Activated naive CD8-positive, alpha-beta T cell treated with anti-CD3 and anti-CD28 coated beads for 36 hours (primary cell): ENCODE data around the gene DTNB. TPM values are rescaled to one million over a fixed set of nuclear protein-coding genes. Genes with fewer than 3 reads are reported as not detected.
"Not testable (repeated sequence)": the region's sequence is repeated elsewhere in the genome, so short reads cannot be mapped to it uniquely, and the experiment has no call there.

Source experiments
- DNase-seq: peaks from one replicate; pipeline ENCODE4 v3.0.0; 2021
- H3K27ac Mint-ChIP-seq: one replicate; pipeline ENCODE4 v1.8.0; 2022; ENCODE audit warnings: mild to moderate bottlenecking, moderate library complexity, mixed read lengths
- H3K27me3 Mint-ChIP-seq: one replicate; pipeline ENCODE4 v1.8.0; 2022; ENCODE audit warnings: mild to moderate bottlenecking, mixed read lengths
- H3K36me3 Mint-ChIP-seq: one replicate; pipeline ENCODE4 v1.8.0; 2021; ENCODE audit warnings: mild to moderate bottlenecking, mixed read lengths
- H3K4me1 Mint-ChIP-seq: one replicate; pipeline ENCODE4 v1.8.0; 2021; ENCODE audit warnings: mixed read lengths
- H3K4me3 Mint-ChIP-seq: one replicate; pipeline ENCODE4 v1.8.0; 2022; ENCODE audit warnings: mild to moderate bottlenecking, moderate library complexity, mixed read lengths
- H3K9me3 Mint-ChIP-seq: one replicate; pipeline ENCODE4 v1.8.0; 2022; ENCODE audit warnings: mixed read lengths
- total RNA-seq, 2 experiments: library from RNA; stranded (reverse); gene quantifications; one replicate each; pipeline ENCODE4 v1.2.3, GENCODE V29; 2021

DTNB gene
- total RNA-seq, 2 experiments from 2014 or later, result 14.3 to 15.5 TPM

DNA sequence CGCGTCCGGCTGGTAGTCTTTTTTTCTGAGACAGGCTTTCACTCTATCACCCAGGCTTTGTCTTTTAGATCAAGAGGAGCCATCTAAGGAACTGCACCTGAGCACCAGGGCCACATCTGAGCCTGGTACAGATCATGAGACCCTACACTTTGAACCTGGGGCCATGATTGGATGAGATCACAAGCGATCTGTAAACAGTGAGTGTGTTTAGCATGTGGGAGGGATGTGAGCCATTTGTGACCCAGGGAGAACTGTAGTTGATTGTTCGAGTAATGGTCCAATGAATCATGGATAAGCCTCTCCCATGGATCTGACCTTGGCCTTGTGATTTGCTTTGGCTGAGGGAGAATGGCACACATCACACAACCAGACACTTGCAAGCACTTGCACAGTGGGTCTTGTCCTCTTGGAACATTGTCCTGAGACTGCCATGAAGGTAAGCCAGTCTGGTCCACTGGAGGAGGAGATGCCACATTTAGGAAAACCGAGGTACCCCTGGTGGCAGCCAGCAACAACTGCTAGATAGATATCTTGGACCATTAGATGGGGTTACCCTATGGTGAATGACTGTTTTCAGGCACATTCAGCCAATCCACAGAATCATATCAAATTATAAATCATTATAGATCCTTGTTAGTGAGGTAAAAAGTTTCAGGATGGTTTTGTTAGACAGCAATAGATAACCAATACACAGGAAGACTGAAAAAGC, 19.5 kb upstream of the DTNB start:
- H3K9me3 Mint-ChIP-seq, result no peaks in the 10 kb centered on the region
- peaks cover 3% of the 10 kb centered on the region for H3K27me3 Mint-ChIP-seq
- H3K4me3 Mint-ChIP-seq, result no peak overlapping the region
- H3K36me3 Mint-ChIP-seq, result no peaks in the 10 kb centered on the region
- H3K27ac Mint-ChIP-seq, result no peak overlapping the region
- DNase-seq, result no peak
- no peaks in the 10 kb centered on the region for H3K4me1 Mint-ChIP-seq

DNA sequence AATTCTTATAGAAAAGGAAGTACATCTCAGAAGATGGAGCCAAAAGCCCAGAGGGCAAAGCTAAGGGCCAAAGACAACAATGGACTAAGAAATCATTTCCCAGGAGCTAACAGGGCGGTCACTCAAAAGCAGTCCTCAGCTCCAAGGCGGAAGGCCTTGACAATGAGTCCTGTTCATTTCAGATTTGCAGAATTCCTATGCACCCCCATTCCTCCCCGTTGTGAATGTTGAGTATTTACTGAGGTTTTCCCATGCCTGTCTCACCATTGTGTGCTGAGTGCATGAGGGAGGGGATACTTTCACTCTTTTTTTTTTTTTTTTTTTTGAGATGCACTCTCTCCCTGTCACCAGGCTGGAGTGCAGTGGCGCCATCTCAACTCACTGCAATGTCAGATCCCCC, 18.8 kb upstream of the DTNB start:
- no peak overlapping the region for H3K4me3 Mint-ChIP-seq
- no peaks in the 10 kb centered on the region for H3K36me3 Mint-ChIP-seq
- peaks cover 3% of the 10 kb centered on the region for H3K27me3 Mint-ChIP-seq
- no peak overlapping the region for H3K27ac Mint-ChIP-seq
- DNase-seq, result no peak
- H3K4me1 Mint-ChIP-seq, result no peaks in the 10 kb centered on the region
- no peaks in the 10 kb centered on the region for H3K9me3 Mint-ChIP-seq

DNA sequence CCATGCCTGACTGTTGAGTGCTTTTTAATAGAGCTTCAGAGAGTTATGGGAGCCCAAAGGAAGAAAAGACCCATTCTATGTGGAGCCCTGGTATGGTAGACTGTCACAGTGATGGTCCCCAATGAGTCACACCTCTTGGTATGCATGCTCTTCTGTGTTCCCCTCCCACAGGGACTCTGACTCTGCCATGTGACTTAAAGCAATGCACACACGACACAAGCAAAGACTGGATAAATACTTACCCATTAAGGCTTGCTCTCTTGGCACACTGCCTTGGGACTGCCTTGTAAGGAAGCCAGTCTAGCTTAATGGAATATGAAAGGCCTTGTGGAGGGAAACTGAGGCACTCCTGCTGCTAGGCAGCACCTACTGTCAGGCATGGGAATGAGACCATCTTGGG, 16.7 kb upstream of the DTNB start:
- Mint-ChIP-seq H3K4me1 (no peaks in the 10 kb centered on the region), H3K27me3 (peaks cover 3% of the 10 kb centered on the region), H3K27ac (no peak overlapping the region), H3K36me3 (no peaks in the 10 kb centered on the region), H3K9me3 (no peaks in the 10 kb centered on the region), H3K4me3 (no peak overlapping the region)
- DNase-seq, result no peak

DNA sequence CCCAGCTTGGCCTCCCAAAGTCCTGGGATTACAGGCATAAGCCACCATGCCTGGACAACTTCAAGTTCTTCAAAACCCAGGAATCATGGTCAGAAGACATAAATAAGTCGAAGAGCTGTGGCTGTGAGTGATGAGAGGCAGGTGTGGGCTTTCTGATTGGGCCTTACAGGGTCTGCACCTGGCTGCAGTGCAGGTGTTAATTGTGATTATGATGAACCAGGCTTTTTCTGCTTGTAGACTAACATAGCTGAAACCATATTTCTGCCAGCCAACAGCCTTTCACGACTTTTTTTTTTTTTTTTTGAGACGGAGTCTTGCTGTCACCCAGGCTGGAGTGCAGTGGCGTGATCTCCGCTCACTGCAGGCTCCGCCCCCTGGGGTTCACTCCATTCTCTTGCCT, 14.9 kb upstream of the DTNB start:
- H3K27me3 Mint-ChIP-seq, result peaks cover 3% of the 10 kb centered on the region
- no peak for DNase-seq
- H3K4me1 Mint-ChIP-seq, result no peaks in the 10 kb centered on the region
- no peak overlapping the region for H3K27ac Mint-ChIP-seq
- no peaks in the 10 kb centered on the region for H3K9me3 Mint-ChIP-seq
- no peaks in the 10 kb centered on the region for H3K36me3 Mint-ChIP-seq
- no peak overlapping the region for H3K4me3 Mint-ChIP-seq

DNA sequence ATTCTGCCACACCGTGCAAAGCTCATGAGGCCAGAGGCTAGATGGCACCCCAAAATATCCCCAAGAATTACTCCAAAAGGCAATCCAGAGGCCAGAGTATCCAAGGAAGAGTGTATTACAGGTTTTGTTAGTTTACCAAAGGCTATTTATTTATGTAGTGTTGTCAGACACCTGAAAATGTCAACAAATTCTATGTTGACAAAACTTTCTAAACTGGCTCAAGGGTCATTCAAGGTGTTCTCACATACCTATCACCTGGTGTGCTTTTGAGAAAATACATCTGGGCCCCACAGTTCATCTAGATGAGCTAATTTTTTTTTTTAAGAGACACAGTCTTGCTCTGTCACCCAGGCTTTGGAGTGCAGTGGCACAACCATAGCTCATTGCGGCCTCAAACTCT, 12.4 kb upstream of the DTNB start:
- peaks cover 3% of the 10 kb centered on the region for H3K27me3 Mint-ChIP-seq
- no peaks in the 10 kb centered on the region for H3K4me1 Mint-ChIP-seq
- H3K27ac Mint-ChIP-seq, result no peak overlapping the region
- DNase-seq, result no peak
- H3K36me3 Mint-ChIP-seq, result no peaks in the 10 kb centered on the region
- H3K9me3 Mint-ChIP-seq, result no peaks in the 10 kb centered on the region
- no peak overlapping the region for H3K4me3 Mint-ChIP-seq

DNA sequence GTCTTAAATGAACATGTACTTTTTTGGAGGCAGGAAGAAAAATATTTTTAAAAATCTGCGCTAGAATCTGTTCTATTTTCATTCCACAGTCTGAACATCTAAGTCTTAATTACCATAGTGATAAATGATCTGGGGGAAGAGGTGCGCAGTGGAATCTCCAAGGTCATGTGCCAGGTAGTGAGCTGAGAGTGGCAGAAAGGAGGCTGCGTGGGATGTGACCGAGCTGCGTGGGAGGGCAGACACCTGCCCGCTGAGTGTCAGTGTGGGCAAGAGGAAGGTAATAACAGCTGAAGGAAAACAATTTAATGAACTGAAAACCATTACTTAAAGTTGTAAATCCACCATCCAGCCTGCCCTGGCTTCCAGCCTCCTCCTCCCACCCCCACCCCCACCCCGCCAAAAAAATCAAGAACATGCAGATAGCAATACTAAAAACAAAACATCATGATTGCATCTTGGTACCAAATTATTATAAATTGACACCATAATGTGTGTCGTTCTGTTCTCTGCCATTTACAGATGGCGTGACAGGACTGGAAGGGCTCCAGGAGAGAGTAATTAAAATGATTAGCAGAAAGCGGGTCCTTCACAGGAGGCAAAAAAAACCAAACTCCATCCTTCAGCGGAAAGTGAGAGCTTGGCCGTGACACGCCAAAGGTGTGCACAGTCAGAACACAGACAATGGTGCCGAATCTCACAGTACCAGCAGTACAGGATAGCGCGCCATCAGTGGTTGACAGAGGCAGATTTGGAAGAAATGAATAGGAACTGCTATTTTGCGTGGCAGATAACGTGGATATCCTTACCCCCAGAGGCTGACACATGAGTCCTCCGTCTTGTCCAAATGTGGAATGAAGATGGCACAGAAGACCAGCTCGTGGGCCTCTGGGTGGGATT, 11.4 kb upstream of the DTNB start:
- DNase-seq, result no peak
- Mint-ChIP-seq H3K27me3 (no peaks in the 10 kb centered on the region), H3K4me3 (no peak overlapping the region), H3K36me3 (no peaks in the 10 kb centered on the region), H3K4me1 (no peaks in the 10 kb centered on the region), H3K27ac (no peak overlapping the region), H3K9me3 (no peaks in the 10 kb centered on the region)

DNA sequence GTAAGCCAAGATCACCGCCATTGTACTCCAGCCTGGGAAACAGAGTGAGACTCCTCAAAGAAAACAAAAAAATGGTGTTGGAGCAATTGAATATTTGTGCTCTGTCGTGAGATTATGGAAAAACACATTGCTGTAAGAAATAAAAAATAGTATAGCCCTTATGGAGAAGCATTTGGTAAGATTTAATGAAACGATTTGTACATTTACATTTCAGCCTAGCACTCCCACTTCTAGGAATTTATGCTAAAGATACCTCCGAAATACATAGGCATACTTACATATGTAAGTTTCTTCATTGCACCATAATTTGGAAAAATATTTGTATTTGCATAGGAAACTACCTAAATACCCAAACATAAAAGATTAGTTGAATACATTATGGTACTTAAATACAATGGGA, 8.7 kb upstream of the DTNB start:
- H3K27ac Mint-ChIP-seq, result no peak overlapping the region
- H3K27me3 Mint-ChIP-seq, result no peaks in the 10 kb centered on the region
- H3K36me3 Mint-ChIP-seq, result no peaks in the 10 kb centered on the region
- no peak for DNase-seq
- H3K9me3 Mint-ChIP-seq, result no peaks in the 10 kb centered on the region
- no peaks in the 10 kb centered on the region for H3K4me1 Mint-ChIP-seq
- H3K4me3 Mint-ChIP-seq, result no peak overlapping the region

DNA sequence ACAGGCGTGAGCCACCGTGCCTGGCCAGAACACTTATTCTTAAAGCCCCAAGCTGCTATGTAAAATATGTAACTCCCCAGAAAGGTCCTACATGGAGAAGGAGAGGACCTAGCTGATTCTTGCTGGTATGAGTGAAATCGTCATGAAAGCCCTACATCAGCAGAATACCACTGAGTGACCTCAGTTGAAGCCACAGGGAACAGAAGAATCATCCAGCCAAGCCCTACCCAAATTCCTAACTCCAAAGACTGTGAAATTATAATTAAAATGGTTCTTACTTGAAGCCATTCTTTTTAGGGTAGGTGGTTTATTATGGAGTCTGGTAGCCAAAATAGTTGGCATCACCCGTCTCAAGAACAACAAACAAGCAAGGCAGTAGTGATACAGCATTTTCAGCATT, 4.5 kb upstream of the DTNB start:
- Mint-ChIP-seq H3K4me3 (no peak overlapping the region), H3K36me3 (no peaks in the 10 kb centered on the region), H3K9me3 (no peaks in the 10 kb centered on the region), H3K4me1 (peaks cover 4% of the 10 kb centered on the region), H3K27me3 (peaks cover 12% of the 10 kb centered on the region), H3K27ac (no peak overlapping the region)
- DNase-seq, result no peak

DNA sequence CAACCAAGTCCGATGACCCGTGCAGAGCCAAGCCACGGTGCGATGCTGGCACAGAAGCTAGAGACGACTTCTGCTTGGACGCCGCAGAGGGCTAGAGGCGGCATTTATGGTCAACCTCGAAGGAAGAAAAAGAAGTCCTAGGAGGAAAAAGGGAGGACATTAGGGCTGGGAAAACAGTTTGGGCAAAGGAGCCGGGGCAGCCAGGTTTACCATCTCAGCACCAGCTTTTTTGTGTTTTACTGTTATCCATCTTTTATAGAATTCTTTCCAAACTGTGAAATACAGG, 643 bp upstream of the DTNB start:
- Mint-ChIP-seq H3K36me3 (no peaks in the 10 kb centered on the region), H3K27me3 (peaks cover 12% of the 10 kb centered on the region)

DNA sequence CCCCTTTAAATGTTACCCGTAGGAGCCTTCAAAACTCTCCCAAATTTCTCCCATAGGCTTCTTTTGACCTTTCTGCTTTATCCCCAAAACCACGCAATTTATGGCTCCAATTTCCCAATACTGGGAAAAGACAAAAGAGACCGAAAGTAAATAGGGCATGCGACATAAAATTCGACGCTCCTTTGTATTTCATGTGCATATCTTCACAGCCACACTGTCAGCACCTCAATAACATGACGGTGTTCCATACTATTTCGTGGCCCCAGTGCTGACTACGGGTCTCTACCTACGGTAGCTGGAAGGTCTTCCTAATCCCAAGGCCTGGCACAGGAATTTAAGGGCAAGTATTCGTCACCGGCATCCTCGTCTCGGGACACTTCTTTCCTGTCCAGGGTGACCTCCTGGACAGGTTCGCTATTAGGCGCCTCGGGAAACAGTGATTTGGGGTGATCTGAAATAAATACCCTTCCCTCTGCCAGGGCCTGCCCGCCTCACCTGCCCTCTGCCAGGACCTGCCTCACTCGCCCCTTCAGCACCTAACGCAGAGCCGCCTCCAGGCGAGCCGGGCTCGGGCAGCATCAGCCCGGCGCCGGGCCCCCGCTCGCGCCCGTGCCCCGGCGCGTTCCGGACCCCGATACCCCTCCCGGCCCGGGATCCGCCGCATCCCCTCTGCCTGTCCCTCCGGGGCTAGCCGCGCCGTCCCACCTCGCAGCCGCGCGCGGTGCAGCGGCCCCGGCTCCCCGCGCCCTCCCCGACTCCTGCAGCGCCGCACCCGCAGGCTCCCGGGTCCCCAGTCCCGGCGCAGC, 680 bp downstream of the DTNB start:
- DNase-seq, result peak; percentile 76
- H3K27me3 Mint-ChIP-seq, result peaks cover 12% of the 10 kb centered on the region
- H3K27ac Mint-ChIP-seq, result no peak overlapping the region
- no peaks in the 10 kb centered on the region for H3K9me3 Mint-ChIP-seq
- no peaks in the 10 kb centered on the region for H3K36me3 Mint-ChIP-seq
- peak overlapping the region; percentile 83 for H3K4me3 Mint-ChIP-seq
- H3K4me1 Mint-ChIP-seq, result peaks cover 20% of the 10 kb centered on the region

More for the DNA sequence above, 643 bp upstream of the DTNB start:
- Mint-ChIP-seq H3K4me3 (peak overlapping the region; percentile 77), H3K27ac (no peak overlapping the region), H3K9me3 (no peaks in the 10 kb centered on the region), H3K4me1 (peaks cover 15% of the 10 kb centered on the region)
- DNase-seq, result no peak

DNA sequence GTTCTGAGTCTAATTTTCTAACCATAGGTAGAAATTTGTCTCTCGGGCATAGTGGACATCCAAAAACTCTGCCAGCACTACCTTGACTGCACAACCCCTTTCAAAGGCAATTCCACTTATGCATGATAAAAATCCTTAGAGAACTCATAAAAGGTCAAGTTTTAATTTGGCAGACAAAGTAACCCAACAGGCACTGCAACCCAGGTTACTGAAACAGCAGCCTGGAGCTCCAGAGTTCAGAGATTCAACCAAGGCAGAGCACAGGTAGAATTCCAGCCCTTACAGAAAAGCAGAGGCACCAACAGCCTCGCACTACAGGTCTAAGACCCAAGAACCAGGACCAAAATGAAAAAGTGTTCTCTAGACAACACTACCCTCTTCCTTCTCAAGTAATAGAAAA, 1.8 kb downstream of the DTNB start:
- Mint-ChIP-seq H3K27ac (no peak overlapping the region), H3K9me3 (no peaks in the 10 kb centered on the region), H3K4me1 (peaks cover 21% of the 10 kb centered on the region), H3K27me3 (peaks cover 12% of the 10 kb centered on the region), H3K36me3 (no peaks in the 10 kb centered on the region), H3K4me3 (peak overlapping the region; percentile 83)
- no peak for DNase-seq

DNA sequence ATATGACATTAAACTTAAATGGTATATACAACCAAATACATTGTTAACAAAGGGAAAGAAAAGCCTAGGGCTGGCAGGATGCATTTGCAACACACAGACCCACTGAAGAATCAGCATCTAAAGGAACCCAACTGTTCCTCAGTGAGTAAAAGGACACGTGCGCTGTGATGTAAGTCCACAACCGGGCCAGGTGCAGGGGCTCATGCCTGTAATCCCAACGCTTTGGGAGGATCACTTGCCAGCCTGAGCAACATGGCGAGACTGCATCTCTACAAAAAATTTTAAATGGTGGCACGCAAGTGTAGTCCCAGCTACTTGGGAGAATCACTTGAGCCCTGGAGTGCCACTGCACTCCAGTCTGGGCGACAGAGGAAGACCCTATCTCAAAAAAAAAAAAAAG, 3.9 kb downstream of the DTNB start:
- Mint-ChIP-seq H3K9me3 (no peaks in the 10 kb centered on the region), H3K4me1 (peaks cover 26% of the 10 kb centered on the region), H3K27me3 (peaks cover 5% of the 10 kb centered on the region), H3K36me3 (no peaks in the 10 kb centered on the region), H3K4me3 (no peak overlapping the region), H3K27ac (no peak overlapping the region)
- no peak for DNase-seq

DNA sequence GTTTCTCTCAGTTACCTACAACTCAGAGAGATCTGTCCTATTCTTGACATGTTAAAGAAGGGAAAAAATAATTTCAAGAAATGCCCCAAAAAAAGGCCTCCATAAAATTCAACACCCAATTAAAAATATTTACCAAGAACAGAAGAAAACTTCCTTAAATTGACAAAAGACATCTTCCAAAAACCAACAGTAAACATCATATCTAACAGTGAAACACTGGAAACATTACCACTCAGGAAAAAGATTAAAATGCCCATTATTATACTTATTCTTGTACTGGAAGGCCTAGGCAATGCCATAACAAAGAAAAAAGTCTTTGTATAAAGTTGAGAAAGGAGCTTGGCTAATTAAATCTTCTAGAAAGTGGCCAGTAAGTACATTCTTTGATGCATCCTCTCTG, 7.2 kb downstream of the DTNB start:
- no peak overlapping the region for H3K4me3 Mint-ChIP-seq
- H3K27me3 Mint-ChIP-seq, result no peaks in the 10 kb centered on the region
- H3K36me3 Mint-ChIP-seq, result no peaks in the 10 kb centered on the region
- no peaks in the 10 kb centered on the region for H3K9me3 Mint-ChIP-seq
- H3K4me1 Mint-ChIP-seq, result peaks cover 19% of the 10 kb centered on the region
- no peak overlapping the region for H3K27ac Mint-ChIP-seq
- no peak for DNase-seq

DNA sequence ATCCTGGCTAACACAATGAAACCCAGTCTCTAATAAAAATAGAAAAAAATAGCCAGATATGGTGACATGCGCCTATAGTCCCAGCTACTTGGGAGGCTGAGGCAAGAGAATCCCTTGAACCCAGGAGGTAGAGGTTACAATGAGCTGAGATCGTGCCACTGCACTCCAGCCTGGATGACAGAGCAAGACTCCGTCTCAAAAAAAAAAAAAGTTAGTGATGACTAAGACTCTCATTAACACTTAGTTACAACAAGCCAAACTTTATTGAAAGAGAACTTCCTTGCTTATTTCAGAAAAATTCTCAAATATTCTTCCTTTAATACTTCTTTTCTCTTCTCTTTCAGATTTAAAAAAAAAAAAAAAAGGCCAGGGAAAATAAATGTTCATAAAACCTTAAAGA, 7.9 kb downstream of the DTNB start:
- not testable (repeated sequence) for DNase-seq, H3K36me3 Mint-ChIP-seq, H3K27me3 Mint-ChIP-seq, H3K9me3 Mint-ChIP-seq, H3K4me3 Mint-ChIP-seq, H3K27ac Mint-ChIP-seq
- peaks cover 20% of the 10 kb centered on the region for H3K4me1 Mint-ChIP-seq

DNA sequence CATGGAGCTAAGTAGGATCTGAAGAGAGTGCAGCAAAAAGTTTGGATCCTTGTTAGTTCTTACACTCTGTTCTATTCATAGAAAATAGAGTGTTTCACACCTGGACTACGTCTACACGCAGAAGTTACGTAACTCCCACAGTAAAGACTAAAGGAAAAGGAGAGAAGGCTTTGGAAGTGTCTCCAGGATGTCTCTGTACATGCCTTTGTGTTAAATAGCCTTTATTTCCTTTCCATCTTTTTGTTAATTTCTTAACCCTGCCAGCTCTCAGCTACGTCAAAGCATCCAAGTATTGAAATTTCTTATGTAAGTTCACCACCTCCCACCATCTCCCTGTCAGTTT, 8.4 kb downstream of the DTNB start:
- H3K4me1 Mint-ChIP-seq, result peaks cover 22% of the 10 kb centered on the region
- H3K36me3 Mint-ChIP-seq, result no peaks in the 10 kb centered on the region
- H3K9me3 Mint-ChIP-seq, result no peaks in the 10 kb centered on the region
- no peak for DNase-seq
- H3K4me3 Mint-ChIP-seq, result no peak overlapping the region
- H3K27me3 Mint-ChIP-seq, result no peaks in the 10 kb centered on the region
- no peak overlapping the region for H3K27ac Mint-ChIP-seq
